ENCODE results near the gene BAIAP2L1.

GRCh38 chr7:98282703-98283102 is 118.2 kb downstream of the BAIAP2L1 start:
- TF ChIP-seq CTCF (IDR thresholded peaks at IDR 0.05), result no peak
- TF ChIP-seq POLR2A (IDR thresholded peaks at IDR 0.05), result no peak

All from adrenal gland (tissue), 5 donors.